Thyroid gland (tissue), 4 donors: ENCODE measurements around the gene KITLG. TPM values are rescaled to one million over a fixed set of nuclear protein-coding genes. Genes with fewer than 3 reads are reported as not detected.
"Not testable (repeated sequence)": the region's sequence is repeated elsewhere in the genome, so short reads cannot be mapped to it uniquely, and the experiment has no call there.

Experiments used
- DNase-seq, 2 donors: peaks; one replicate each; pipeline ENCODE4 v3.0.0-alpha.2; 2019
- H3K27ac ChIP-seq, 3 donors: fragments of 200-600 bp; sonication (generic); 1 replicate in 2 of 3; 2 replicates in 1 of 3; pipeline ENCODE4 v1.5.1; 2016 to 2019; ENCODE audit warnings: mild to moderate bottlenecking in 1 of 3, moderate library complexity in 1 of 3
- H3K27me3 ChIP-seq: fragments of 200-600 bp; sonication (generic); one replicate; pipeline ENCODE4 v1.5.1; 2019
- H3K36me3 ChIP-seq, 2 donors: fragments of 200-600 bp; sonication (generic); one replicate each; pipeline ENCODE4 v1.5.1; 2016 to 2019
- H3K4me1 ChIP-seq, 2 donors: fragments of 200-600 bp; sonication (generic); one replicate each; pipeline ENCODE4 v1.5.1; 2017 to 2019
- H3K4me3 ChIP-seq, 3 donors: fragments of 200-600 bp; sonication (generic); replicated peaks in 1 of 3; 1 replicate in 2 of 3; 2 replicates in 1 of 3; pipeline ENCODE4 v1.5.1; 2016; ENCODE audit warnings: mild to moderate bottlenecking in 1 of 3
- H3K9me3 ChIP-seq: fragments of 200-600 bp; sonication (generic); one replicate; pipeline ENCODE4 v1.5.1; 2017
- POLR2A ChIP-seq, 2 donors: fragments of 450-650 bp; IDR thresholded peaks; one replicate each; pipeline ENCODE4 v1.6.1; 2017; ENCODE audit warnings: antibody characterized with exemption in 2 of 2, mild to moderate bottlenecking in 2 of 2, moderate library complexity in 1 of 2
- WGBS, 2 donors: methylation state at CpG; one replicate each; pipeline ENCODE4 v1.1.5; 2017; 5-methylcytosine and 5-hydroxymethylcytosine counted together
- intact Hi-C: fragments of 100-400 bp; cut with DNase I; formaldehyde crosslinking; loops from one replicate; pipeline ENCODE4 v1.15.1; 2023
- total RNA-seq, 4 donors: library from RNA; depleted of rRNA; stranded (reverse); fragments of >200 nt; gene quantifications; one replicate each; pipeline ENCODE4 v1.2.3, GENCODE V29; 2016
- TF ChIP-seq, protein P1 (sequence below), 6 experiments: fragments of 200-600 bp in 3 of 6; fragments of 450-650 bp in 3 of 6; sonication (generic) in 3 of 6; IDR thresholded peaks; one replicate each; pipeline ENCODE4 v1.5.1; 2016 to 2019; ENCODE audit warnings: antibody characterized with exemption in 6 of 6, mild to moderate bottlenecking in 2 of 6, inconsistent platforms in 1 of 6, moderate library complexity in 1 of 6

KITLG gene
- total RNA-seq, 4 donors from 2014 or later: 6.8 to 10.3 (median 8.4) TPM

DNA sequence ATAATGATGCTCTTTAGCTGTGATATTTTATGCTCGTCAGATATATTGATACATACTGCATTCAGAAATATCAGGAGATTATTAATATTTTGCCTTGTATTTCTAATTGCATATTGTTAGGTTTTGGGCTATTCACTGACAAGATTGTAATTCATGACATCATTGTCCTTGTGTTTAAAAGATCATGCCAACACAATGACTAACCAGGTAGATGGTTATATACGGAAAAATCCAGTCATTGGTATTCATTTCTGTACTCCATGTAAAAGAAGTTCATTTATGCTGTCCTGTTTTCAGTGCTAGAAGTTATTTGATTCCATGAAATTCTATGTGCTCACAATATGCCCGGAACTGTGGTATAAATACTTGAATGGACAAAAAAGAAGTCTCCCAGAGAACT, 107.5 kb downstream of the KITLG start:
- Histone ChIP-seq H3K27ac (no peak overlapping the region), H3K9me3 (no peaks in the 10 kb centered on the region), H3K36me3 (no peaks in the 10 kb centered on the region), H3K4me3 (no peak overlapping the region), H3K27me3 (no peaks in the 10 kb centered on the region), H3K4me1 (no peaks in the 10 kb centered on the region)
- TF ChIP-seq, protein P1, sequence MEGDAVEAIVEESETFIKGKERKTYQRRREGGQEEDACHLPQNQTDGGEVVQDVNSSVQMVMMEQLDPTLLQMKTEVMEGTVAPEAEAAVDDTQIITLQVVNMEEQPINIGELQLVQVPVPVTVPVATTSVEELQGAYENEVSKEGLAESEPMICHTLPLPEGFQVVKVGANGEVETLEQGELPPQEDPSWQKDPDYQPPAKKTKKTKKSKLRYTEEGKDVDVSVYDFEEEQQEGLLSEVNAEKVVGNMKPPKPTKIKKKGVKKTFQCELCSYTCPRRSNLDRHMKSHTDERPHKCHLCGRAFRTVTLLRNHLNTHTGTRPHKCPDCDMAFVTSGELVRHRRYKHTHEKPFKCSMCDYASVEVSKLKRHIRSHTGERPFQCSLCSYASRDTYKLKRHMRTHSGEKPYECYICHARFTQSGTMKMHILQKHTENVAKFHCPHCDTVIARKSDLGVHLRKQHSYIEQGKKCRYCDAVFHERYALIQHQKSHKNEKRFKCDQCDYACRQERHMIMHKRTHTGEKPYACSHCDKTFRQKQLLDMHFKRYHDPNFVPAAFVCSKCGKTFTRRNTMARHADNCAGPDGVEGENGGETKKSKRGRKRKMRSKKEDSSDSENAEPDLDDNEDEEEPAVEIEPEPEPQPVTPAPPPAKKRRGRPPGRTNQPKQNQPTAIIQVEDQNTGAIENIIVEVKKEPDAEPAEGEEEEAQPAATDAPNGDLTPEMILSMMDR (IDR thresholded peaks at IDR 0.05): no peak
- no peak for TF ChIP-seq POLR2A (IDR thresholded peaks at IDR 0.05)
- DNase-seq: no peak
- intact Hi-C loops: no loop called here
- 88 to 90% methylated on average over 3 of the region's 3 CpGs for WGBS, 2 donors

GRCh38 chr12:88472248-88472647, 108.0 kb downstream of the KITLG start:
- DNase-seq: no peak
- H3K9me3 ChIP-seq: no peaks in the 10 kb centered on the region
- no peaks in the 10 kb centered on the region for H3K4me1 ChIP-seq
- H3K36me3 ChIP-seq: no peaks in the 10 kb centered on the region
- 83 to 84% methylated on average over 2 of the region's 2 CpGs for WGBS, 2 donors
- H3K27me3 ChIP-seq: no peaks in the 10 kb centered on the region
- H3K27ac ChIP-seq: no peak overlapping the region
- intact Hi-C loops: no loop called here
- no peak overlapping the region for H3K4me3 ChIP-seq
- TF ChIP-seq, protein P1 (IDR thresholded peaks at IDR 0.05): no peak
- TF ChIP-seq POLR2A (IDR thresholded peaks at IDR 0.05): no peak

DNA sequence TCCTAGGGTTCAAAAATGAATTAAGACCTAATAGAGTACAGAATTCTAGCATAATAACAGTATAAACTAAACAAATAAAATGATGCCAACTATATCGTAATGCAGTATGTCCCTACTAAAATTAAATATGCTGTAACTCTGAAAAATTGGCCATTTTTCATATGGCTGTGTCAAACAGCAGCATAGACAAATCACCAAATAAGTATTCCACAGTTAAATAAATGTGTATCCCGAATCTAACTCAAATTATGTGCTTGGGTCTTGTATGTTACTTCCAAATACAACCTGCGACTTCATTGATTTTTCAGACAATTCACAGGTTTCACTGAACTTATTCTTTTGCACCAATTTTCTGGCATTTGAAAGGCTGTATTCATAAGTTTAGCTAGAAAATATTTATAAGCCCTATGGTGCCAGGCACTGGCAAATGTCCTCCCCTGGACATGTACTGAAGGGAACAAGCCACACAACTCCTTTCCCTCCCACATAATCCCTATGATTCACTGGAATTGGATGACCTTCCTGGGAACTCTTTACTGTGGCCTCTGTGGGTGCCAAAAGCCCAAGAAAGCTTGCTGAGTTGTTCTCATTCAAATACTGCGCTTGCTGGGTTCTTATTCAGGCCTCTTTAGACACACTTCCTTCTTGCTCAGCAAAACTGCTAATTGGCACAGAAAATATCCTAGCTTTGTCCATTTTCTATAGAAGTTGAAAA, 108.8 kb downstream of the KITLG start:
- 81 to 84% methylated on average over 4 of the region's 4 CpGs for WGBS, 2 donors

GRCh38 chr12:88469154-88469553, 111.1 kb downstream of the KITLG start:
- TF ChIP-seq POLR2A (IDR thresholded peaks at IDR 0.05): no peak
- TF ChIP-seq, protein P1 (IDR thresholded peaks at IDR 0.05): no peak
- 71 to 82% methylated on average over 1 of the region's 1 CpG for WGBS, 2 donors
- no peaks in the 10 kb centered on the region for H3K9me3 ChIP-seq
- no peak for DNase-seq
- no peaks in the 10 kb centered on the region for H3K4me1 ChIP-seq
- intact Hi-C loops: no loop called here
- H3K27ac ChIP-seq: no peak overlapping the region
- no peaks in the 10 kb centered on the region for H3K27me3 ChIP-seq
- H3K36me3 ChIP-seq: no peaks in the 10 kb centered on the region
- no peak overlapping the region for H3K4me3 ChIP-seq

More for the DNA sequence above, 108.8 kb downstream of the KITLG start:
- Histone ChIP-seq H3K36me3 (no peaks in the 10 kb centered on the region), H3K4me3 (no peak overlapping the region), H3K9me3 (no peaks in the 10 kb centered on the region), H3K27me3 (no peaks in the 10 kb centered on the region), H3K27ac (no peak overlapping the region), H3K4me1 (no peaks in the 10 kb centered on the region)
- DNase-seq: no peak
- intact Hi-C loops: no loop called here
- TF ChIP-seq, protein P1 (IDR thresholded peaks at IDR 0.05): no peak
- TF ChIP-seq POLR2A (IDR thresholded peaks at IDR 0.05): no peak

GRCh38 chr12:88468581-88468980, 111.7 kb downstream of the KITLG start:
- no peaks in the 10 kb centered on the region for H3K27me3 ChIP-seq
- DNase-seq: no peak

GRCh38 chr12:88466708-88467107, 113.6 kb downstream of the KITLG start:
- H3K4me1 ChIP-seq, H3K27me3 ChIP-seq, DNase-seq, intact Hi-C loops, H3K27ac ChIP-seq, H3K9me3 ChIP-seq, H3K4me3 ChIP-seq, H3K36me3 ChIP-seq: not testable (repeated sequence)
- WGBS, 2 donors: 93 to 95% methylated on average over 10 of the region's 10 CpGs

More at GRCh38 chr12:88468581-88468980, 111.7 kb downstream of the KITLG start:
- no peaks in the 10 kb centered on the region for H3K4me1 ChIP-seq
- H3K27ac ChIP-seq: no peak overlapping the region
- WGBS, 2 donors: 80% methylated on average over 1 of the region's 1 CpG
- no peaks in the 10 kb centered on the region for H3K9me3 ChIP-seq
- TF ChIP-seq, protein P1 (IDR thresholded peaks at IDR 0.05): no peak
- no peak for TF ChIP-seq POLR2A (IDR thresholded peaks at IDR 0.05)
- no peak overlapping the region for H3K4me3 ChIP-seq
- intact Hi-C loops: no loop called here
- no peaks in the 10 kb centered on the region for H3K36me3 ChIP-seq
